A673 (cell line): Measurements from ENCODE around the gene PSMF1.

Experiments
- EZH2 ChIP-seq: fragments of 200-600 bp; sonication (generic); IDR thresholded peaks from 2 replicates; pipeline ENCODE4 v1.6.1; 2017; ENCODE audit warnings: borderline replicate concordance, low read depth, mild to moderate bottlenecking, mixed read lengths, antibody characterized with exemption, low read length; ENCODE audit not compliant: poor library complexity, severe bottlenecking
- TF ChIP-seq, protein P1 (sequence below): fragments of 300-800, 200-600 bp; sonication (generic); conservative IDR thresholded peaks from 2 replicates; pipeline ENCODE4 v1.5.1; 2017; ENCODE audit warnings: low read depth, mild to moderate bottlenecking, antibody characterized with exemption, low read length, moderate library complexity, mixed read lengths

DNA sequence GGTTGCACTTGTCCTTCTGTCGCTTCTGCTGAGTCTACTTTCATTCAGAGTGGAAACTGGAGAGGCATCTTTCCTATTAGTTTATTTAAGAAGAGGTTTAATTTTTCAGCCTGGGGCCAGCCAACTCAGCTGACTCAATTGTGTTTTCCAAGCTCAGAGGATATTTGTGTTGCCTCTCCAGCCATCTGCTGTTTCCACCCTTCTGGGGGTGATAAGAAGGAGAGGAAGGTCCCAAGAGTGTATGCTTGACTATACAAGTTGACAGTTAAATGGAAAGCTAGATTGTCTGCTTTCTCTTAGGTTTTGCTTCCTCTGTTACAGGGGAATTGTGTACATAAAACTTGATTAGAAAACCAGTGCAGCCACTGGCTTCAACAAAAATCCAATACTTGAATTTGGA, 3.0 kb downstream of the PSMF1 start:
- TF ChIP-seq, protein P1, sequence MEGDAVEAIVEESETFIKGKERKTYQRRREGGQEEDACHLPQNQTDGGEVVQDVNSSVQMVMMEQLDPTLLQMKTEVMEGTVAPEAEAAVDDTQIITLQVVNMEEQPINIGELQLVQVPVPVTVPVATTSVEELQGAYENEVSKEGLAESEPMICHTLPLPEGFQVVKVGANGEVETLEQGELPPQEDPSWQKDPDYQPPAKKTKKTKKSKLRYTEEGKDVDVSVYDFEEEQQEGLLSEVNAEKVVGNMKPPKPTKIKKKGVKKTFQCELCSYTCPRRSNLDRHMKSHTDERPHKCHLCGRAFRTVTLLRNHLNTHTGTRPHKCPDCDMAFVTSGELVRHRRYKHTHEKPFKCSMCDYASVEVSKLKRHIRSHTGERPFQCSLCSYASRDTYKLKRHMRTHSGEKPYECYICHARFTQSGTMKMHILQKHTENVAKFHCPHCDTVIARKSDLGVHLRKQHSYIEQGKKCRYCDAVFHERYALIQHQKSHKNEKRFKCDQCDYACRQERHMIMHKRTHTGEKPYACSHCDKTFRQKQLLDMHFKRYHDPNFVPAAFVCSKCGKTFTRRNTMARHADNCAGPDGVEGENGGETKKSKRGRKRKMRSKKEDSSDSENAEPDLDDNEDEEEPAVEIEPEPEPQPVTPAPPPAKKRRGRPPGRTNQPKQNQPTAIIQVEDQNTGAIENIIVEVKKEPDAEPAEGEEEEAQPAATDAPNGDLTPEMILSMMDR, result no peak
- no peak for TF ChIP-seq EZH2
